ENCODE data around the gene NTNG2.

GRCh38 chr9:132268725-132269352, 107.0 kb downstream of the NTNG2 start:
- peak; percentile 68 to 80 (median 74) for TF ChIP-seq CTCF (IDR thresholded peaks at IDR 0.05)
- TF ChIP-seq POLR2A (IDR thresholded peaks at IDR 0.05): no peak
